AG04449 (cell line): ENCODE data around the gene MPDZ.

Experiments
- CTCF ChIA-PET: fragments of 350-600 bp; formaldehyde crosslinking; extraction: SDS; loops from one replicate; lab custom pipeline; 2021; ENCODE audit warnings: antibody characterized with exemption; lab: Yijun Ruan, JAX
- POLR2A ChIA-PET: fragments of 400-600, 350-600 bp; formaldehyde crosslinking; extraction: SDS; loops from one replicate; lab custom pipeline; 2020; ENCODE audit warnings: antibody characterized with exemption, inconsistent platforms; lab: Yijun Ruan, JAX
- DNase-seq: peaks from one replicate; pipeline ENCODE4 v3.0.0-alpha.2; 2010; ENCODE audit warnings: low read depth, low spot score
- H3K4me3 ChIP-seq: 2 replicates; pipeline ENCODE4 v1.5.1; 2011; ENCODE audit warnings: low read depth, mild to moderate bottlenecking, control low read depth, low read length
- TF ChIP-seq, protein P1 (sequence below): IDR thresholded peaks from one replicate; pipeline ENCODE4 v1.5.1; 2011; ENCODE audit warnings: mild to moderate bottlenecking, moderate library complexity, low read length, control low read depth, inconsistent platforms; ENCODE audit not compliant: insufficient read depth; ENCODE audit errors: missing control alignments

MPDZ gene

DNA sequence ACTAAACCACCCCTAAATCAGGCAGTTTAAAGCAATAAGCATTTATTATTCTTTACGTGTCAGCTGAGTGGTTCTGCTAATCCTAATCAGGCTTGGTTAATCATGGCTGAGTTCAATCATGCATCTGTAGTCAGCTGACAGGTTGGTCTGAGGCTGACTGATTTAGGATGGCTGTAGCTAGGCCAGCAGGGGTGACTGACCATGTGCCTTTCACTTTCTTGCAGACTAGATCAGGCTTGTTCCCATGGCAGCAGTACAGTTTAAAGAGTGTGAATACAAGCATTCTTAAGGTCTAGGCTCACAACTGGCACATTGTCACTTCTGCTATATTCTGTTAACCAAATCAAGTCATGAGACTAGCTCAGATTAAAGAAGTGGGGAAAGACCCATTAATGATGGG, 16.1 kb upstream of the MPDZ start:
- TF ChIP-seq, protein P1, sequence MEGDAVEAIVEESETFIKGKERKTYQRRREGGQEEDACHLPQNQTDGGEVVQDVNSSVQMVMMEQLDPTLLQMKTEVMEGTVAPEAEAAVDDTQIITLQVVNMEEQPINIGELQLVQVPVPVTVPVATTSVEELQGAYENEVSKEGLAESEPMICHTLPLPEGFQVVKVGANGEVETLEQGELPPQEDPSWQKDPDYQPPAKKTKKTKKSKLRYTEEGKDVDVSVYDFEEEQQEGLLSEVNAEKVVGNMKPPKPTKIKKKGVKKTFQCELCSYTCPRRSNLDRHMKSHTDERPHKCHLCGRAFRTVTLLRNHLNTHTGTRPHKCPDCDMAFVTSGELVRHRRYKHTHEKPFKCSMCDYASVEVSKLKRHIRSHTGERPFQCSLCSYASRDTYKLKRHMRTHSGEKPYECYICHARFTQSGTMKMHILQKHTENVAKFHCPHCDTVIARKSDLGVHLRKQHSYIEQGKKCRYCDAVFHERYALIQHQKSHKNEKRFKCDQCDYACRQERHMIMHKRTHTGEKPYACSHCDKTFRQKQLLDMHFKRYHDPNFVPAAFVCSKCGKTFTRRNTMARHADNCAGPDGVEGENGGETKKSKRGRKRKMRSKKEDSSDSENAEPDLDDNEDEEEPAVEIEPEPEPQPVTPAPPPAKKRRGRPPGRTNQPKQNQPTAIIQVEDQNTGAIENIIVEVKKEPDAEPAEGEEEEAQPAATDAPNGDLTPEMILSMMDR: no peak
- no peak overlapping the region for H3K4me3 ChIP-seq
- ChIA-PET CTCF (no interaction called here), POLR2A (no interaction called here)
- DNase-seq: no peak

DNA sequence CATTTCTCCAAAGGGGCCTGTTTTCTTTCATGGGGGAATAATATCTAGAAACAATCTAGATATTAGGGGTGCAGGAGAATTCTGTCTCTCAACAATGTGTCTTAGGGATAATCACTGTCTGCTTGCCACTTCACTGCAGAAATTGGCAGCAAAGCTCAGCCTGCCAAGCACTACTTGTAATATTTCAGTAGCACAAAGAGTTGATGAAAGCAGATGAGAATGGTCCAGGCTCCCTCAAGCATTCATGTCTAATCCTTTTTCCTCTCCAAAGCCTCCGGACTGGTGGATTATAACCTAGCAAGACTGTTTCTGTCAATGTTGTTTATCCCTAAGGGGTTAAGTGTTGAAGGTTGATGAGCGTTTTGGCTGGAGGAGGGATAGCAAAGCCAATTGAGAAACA, 13.3 kb upstream of the MPDZ start:
- ChIA-PET CTCF (no interaction called here), POLR2A (no interaction called here)
- DNase-seq: no peak
- TF ChIP-seq, protein P1: no peak
- no peak overlapping the region for H3K4me3 ChIP-seq

- H3K4me3 ChIP-seq: no peak overlapping the region
- DNase-seq: no peak
- TF ChIP-seq, protein P1: no peak
- ChIA-PET POLR2A (no interaction called here), CTCF (no interaction called here)
Observed at GRCh38 chr9:13292158-13292557, 12.7 kb upstream of the MPDZ start.

- ChIA-PET POLR2A (no interaction called here), CTCF (no interaction called here)
- TF ChIP-seq, protein P1: no peak
- no peak for DNase-seq
- H3K4me3 ChIP-seq: no peak overlapping the region
Observed at GRCh38 chr9:13291718-13292117, 12.2 kb upstream of the MPDZ start.

DNA sequence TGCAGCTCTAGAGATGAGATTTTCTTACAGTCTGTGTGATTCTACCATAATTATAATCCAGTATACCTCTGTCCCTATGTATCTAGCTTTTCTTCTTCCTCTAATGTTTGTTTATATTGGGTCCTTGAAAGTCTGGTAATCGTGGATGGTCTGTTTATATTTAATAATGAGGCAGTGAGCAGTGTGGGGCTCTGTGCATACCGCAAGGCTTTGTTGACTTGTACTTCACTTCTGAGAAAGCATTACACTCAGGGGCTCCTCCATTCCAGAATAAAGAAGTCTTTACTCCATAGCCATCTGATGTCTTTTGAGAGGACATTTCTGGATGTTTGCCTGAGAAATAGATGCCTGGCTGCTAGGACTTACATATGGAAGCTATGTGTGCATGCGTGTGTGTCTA, 4.5 kb upstream of the MPDZ start:
- POLR2A ChIA-PET: no interaction called here

GRCh38 chr9:13282998-13283397, 3.5 kb upstream of the MPDZ start:
- POLR2A ChIA-PET: no interaction called here
- TF ChIP-seq, protein P1: no peak
- no peak overlapping the region for H3K4me3 ChIP-seq
- no peak for DNase-seq
- CTCF ChIA-PET: no interaction called here

More for the DNA sequence above, 4.5 kb upstream of the MPDZ start:
- DNase-seq: no peak
- H3K4me3 ChIP-seq: no peak overlapping the region
- CTCF ChIA-PET: no interaction called here
- TF ChIP-seq, protein P1: no peak
